ENCODE measurements around the gene NPVF.

GRCh38 chr7:25194036-25194435 lies 34.2 kb downstream of the NPVF start:
- TF ChIP-seq POLR2A (IDR thresholded peaks at IDR 0.05) (no peak), CTCF (IDR thresholded peaks at IDR 0.05) (no peak)

Data from suprapubic skin (tissue), 3 donors.